HUES48 (cell line): Measurements from ENCODE around the gene ARHGEF10L.

ENCODE experiments used
- H3K27ac ChIP-seq: one replicate; pipeline ENCODE4 v1.7.0; 2013; ENCODE audit warnings: low read depth, low read length, inconsistent platforms
- H3K27me3 ChIP-seq: 2 replicates; pipeline ENCODE4 v1.6.1; 2013; ENCODE audit warnings: mild to moderate bottlenecking, low read length; ENCODE audit not compliant: control insufficient read depth, insufficient read depth
- H3K36me3 ChIP-seq: 2 replicates; pipeline ENCODE4 v1.6.1; 2013; ENCODE audit warnings: low read length; ENCODE audit not compliant: control insufficient read depth, insufficient read depth
- H3K4me1 ChIP-seq: 2 replicates; pipeline ENCODE4 v1.6.1; 2013; ENCODE audit warnings: mild to moderate bottlenecking, low read length; ENCODE audit not compliant: control insufficient read depth, insufficient read depth
- H3K4me3 ChIP-seq: 2 replicates; pipeline ENCODE4 v1.5.1; 2013; ENCODE audit warnings: mild to moderate bottlenecking, low read depth, low read length
- H3K9ac ChIP-seq: 2 replicates; pipeline ENCODE4 v1.6.1; 2013; ENCODE audit warnings: mild to moderate bottlenecking, low read depth, low read length, moderate library complexity
- H3K9me3 ChIP-seq: 2 replicates; pipeline ENCODE4 v1.6.1; 2013; ENCODE audit warnings: low read length; ENCODE audit not compliant: control insufficient read depth, insufficient read depth

The ARHGEF10L gene

GRCh38 chr1:17678011-17678410, 138.5 kb downstream of the ARHGEF10L start:
- no peak overlapping the region for H3K9ac ChIP-seq
- no peak overlapping the region for H3K27ac ChIP-seq
- no peak overlapping the region for H3K4me3 ChIP-seq
- H3K36me3 ChIP-seq: peaks cover 4% of the 10 kb centered on the region
- no peaks in the 10 kb centered on the region for H3K27me3 ChIP-seq
- H3K4me1 ChIP-seq: no peaks in the 10 kb centered on the region
- H3K9me3 ChIP-seq: no peaks in the 10 kb centered on the region

GRCh38 chr1:17679856-17680255, 140.4 kb downstream of the ARHGEF10L start:
- Histone ChIP-seq H3K4me3 (no peak overlapping the region), H3K9me3 (no peaks in the 10 kb centered on the region), H3K4me1 (no peaks in the 10 kb centered on the region; the same call in 1 of the 2 replicates), H3K27me3 (no peaks in the 10 kb centered on the region), H3K36me3 (peaks cover 4% of the 10 kb centered on the region), H3K9ac (no peak overlapping the region), H3K27ac (no peak overlapping the region)

- no peak overlapping the region for H3K9ac ChIP-seq
- H3K27ac ChIP-seq: no peak overlapping the region
- no peak overlapping the region for H3K4me3 ChIP-seq
- peaks cover 4% of the 10 kb centered on the region for H3K36me3 ChIP-seq
- no peaks in the 10 kb centered on the region for H3K9me3 ChIP-seq
- H3K27me3 ChIP-seq: no peaks in the 10 kb centered on the region
- no peaks in the 10 kb centered on the region; the same call in 1 of the 2 replicates for H3K4me1 ChIP-seq
Measured at GRCh38 chr1:17680308-17680707, 140.8 kb downstream of the ARHGEF10L start.

GRCh38 chr1:17682400-17682799, 142.9 kb downstream of the ARHGEF10L start:
- Histone ChIP-seq H3K9ac (no peak overlapping the region), H3K27ac (no peak overlapping the region), H3K4me3 (no peak overlapping the region), H3K4me1 (no peaks in the 10 kb centered on the region; the same call in 1 of the 2 replicates), H3K36me3 (peaks cover 8% of the 10 kb centered on the region), H3K9me3 (no peaks in the 10 kb centered on the region), H3K27me3 (no peaks in the 10 kb centered on the region)

GRCh38 chr1:17683598-17683997, 144.1 kb downstream of the ARHGEF10L start:
- Histone ChIP-seq H3K27ac (no peak overlapping the region), H3K4me3 (no peak overlapping the region), H3K27me3 (no peaks in the 10 kb centered on the region), H3K9ac (no peak overlapping the region), H3K36me3 (peaks cover 20% of the 10 kb centered on the region), H3K9me3 (no peaks in the 10 kb centered on the region), H3K4me1 (no peaks in the 10 kb centered on the region; the same call in 1 of the 2 replicates)

GRCh38 chr1:17684810-17685209, 145.3 kb downstream of the ARHGEF10L start:
- no peak overlapping the region for H3K4me3 ChIP-seq
- no peak overlapping the region for H3K9ac ChIP-seq

GRCh38 chr1:17686258-17686657, 146.8 kb downstream of the ARHGEF10L start:
- no peaks in the 10 kb centered on the region; the same call in none of the 2 replicates for H3K4me1 ChIP-seq
- H3K9me3 ChIP-seq: no peaks in the 10 kb centered on the region
- H3K27ac ChIP-seq: no peak overlapping the region
- H3K36me3 ChIP-seq: peaks cover 20% of the 10 kb centered on the region
- H3K4me3 ChIP-seq: no peak overlapping the region
- H3K9ac ChIP-seq: no peak overlapping the region
- no peaks in the 10 kb centered on the region for H3K27me3 ChIP-seq

More at GRCh38 chr1:17684810-17685209, 145.3 kb downstream of the ARHGEF10L start:
- H3K27me3 ChIP-seq: no peaks in the 10 kb centered on the region
- H3K27ac ChIP-seq: no peak overlapping the region
- no peaks in the 10 kb centered on the region; the same call in 1 of the 2 replicates for H3K4me1 ChIP-seq
- H3K36me3 ChIP-seq: peaks cover 24% of the 10 kb centered on the region
- no peaks in the 10 kb centered on the region for H3K9me3 ChIP-seq

- Histone ChIP-seq H3K4me1 (no peaks in the 10 kb centered on the region; the same call in none of the 2 replicates), H3K27me3 (no peaks in the 10 kb centered on the region), H3K9me3 (no peaks in the 10 kb centered on the region), H3K4me3 (no peak overlapping the region), H3K36me3 (peaks cover 20% of the 10 kb centered on the region), H3K27ac (no peak overlapping the region), H3K9ac (no peak overlapping the region)
Measured at GRCh38 chr1:17687145-17687544, 147.6 kb downstream of the ARHGEF10L start.

- no peaks in the 10 kb centered on the region for H3K27me3 ChIP-seq
- H3K27ac ChIP-seq: no peak overlapping the region
- H3K4me1 ChIP-seq: no peaks in the 10 kb centered on the region; the same call in none of the 2 replicates
- peaks cover 26% of the 10 kb centered on the region for H3K36me3 ChIP-seq
- no peaks in the 10 kb centered on the region for H3K9me3 ChIP-seq
- H3K9ac ChIP-seq: no peak overlapping the region
- H3K4me3 ChIP-seq: no peak overlapping the region
Measured at GRCh38 chr1:17688217-17688810, 148.8 kb downstream of the ARHGEF10L start.

GRCh38 chr1:17689011-17689410, 149.5 kb downstream of the ARHGEF10L start:
- Histone ChIP-seq H3K9ac (no peak overlapping the region), H3K9me3 (no peaks in the 10 kb centered on the region), H3K27me3 (no peaks in the 10 kb centered on the region), H3K36me3 (peaks cover 29% of the 10 kb centered on the region), H3K4me3 (no peak overlapping the region), H3K4me1 (no peaks in the 10 kb centered on the region; the same call in none of the 2 replicates), H3K27ac (no peak overlapping the region)

- H3K4me1 ChIP-seq: peaks cover under 1% of the 10 kb centered on the region
- H3K9ac ChIP-seq: no peak overlapping the region
- H3K27ac ChIP-seq: no peak overlapping the region
Measured at GRCh38 chr1:17690906-17691634, 151.6 kb downstream of the ARHGEF10L start.

More at GRCh38 chr1:17690906-17691634, 151.6 kb downstream of the ARHGEF10L start:
- no peaks in the 10 kb centered on the region for H3K9me3 ChIP-seq
- H3K36me3 ChIP-seq: peaks cover 29% of the 10 kb centered on the region
- no peak overlapping the region for H3K4me3 ChIP-seq
- no peaks in the 10 kb centered on the region for H3K27me3 ChIP-seq
